T-helper 17 cell (primary cell): ENCODE results near the gene SRL. TPM values are rescaled to one million over a fixed set of nuclear protein-coding genes. Genes with fewer than 3 reads are reported as not detected.
"Not testable (repeated sequence)": the region's sequence is repeated elsewhere in the genome, so short reads cannot be mapped to it uniquely, and the experiment has no call there.

ENCODE experiments used
- ATAC-seq: fragments of 150-1000 bp; cut with Tn5 transposase; 2 replicates; pipeline ENCODE4 v1.10.0; 2021; ENCODE audit warnings: mild to moderate bottlenecking, moderate library complexity
- DNase-seq, 3 donors: peaks; one replicate each; pipeline versions ENCODE4 v3.0.0 to v3.0.0-alpha.2; 2020 to 2021
- H3K9me3 ChIP-seq: one replicate; pipeline ENCODE4 v1.7.0; 2013; ENCODE audit warnings: low read length, mild to moderate bottlenecking; ENCODE audit not compliant: control insufficient read depth, poor library complexity, severe bottlenecking
- H3K27ac Mint-ChIP-seq: one replicate; pipeline ENCODE4 v1.8.0; 2022; ENCODE audit warnings: mild to moderate bottlenecking, moderate library complexity, mixed read lengths
- H3K27me3 Mint-ChIP-seq: one replicate; pipeline ENCODE4 v1.8.0; 2022; ENCODE audit warnings: mixed read lengths
- H3K36me3 Mint-ChIP-seq: one replicate; pipeline ENCODE4 v1.8.0; 2022; ENCODE audit warnings: low read depth, mixed read lengths
- H3K4me1 Mint-ChIP-seq: one replicate; pipeline ENCODE4 v1.8.0; 2022; ENCODE audit warnings: mild to moderate bottlenecking, mixed read lengths
- H3K4me3 Mint-ChIP-seq: one replicate; pipeline ENCODE4 v1.8.0; 2022; ENCODE audit warnings: mild to moderate bottlenecking, moderate library complexity, mixed read lengths
- total RNA-seq, 4 donors: library from RNA in 2 of 4; stranded (reverse) in 2 of 4; gene quantifications; one replicate each; pipeline ENCODE4 v1.2.3 and lab custom pipeline; 2022 to 2026

The SRL gene
- total RNA-seq, 2 donors from 2014 or later = not detected

DNA sequence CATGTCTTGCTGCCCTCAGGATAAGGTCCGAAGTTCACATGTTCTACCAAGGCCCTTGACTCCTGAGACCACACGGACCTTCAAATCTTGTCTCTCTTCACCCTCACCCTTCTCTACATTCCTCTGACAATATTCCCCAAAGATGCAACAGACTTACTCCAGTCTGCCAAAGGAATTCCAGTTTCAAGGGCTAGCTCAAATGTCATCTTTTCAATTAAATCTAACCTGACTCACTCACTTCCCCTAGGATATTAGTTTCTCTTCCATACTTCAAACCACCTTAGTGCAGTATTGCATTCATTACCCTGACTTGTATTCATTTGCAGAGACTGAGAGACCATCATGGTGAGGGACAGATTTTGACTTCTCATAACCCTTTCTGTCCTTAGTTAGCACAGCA, 66.0 kb downstream of the SRL start:
- H3K4me3 Mint-ChIP-seq = no peak overlapping the region
- DNase-seq (no peak), ATAC-seq (no peak)
- H3K9me3 ChIP-seq = no peaks in the 10 kb centered on the region
- H3K27ac Mint-ChIP-seq = no peak overlapping the region
- H3K4me1 Mint-ChIP-seq = peaks cover 3% of the 10 kb centered on the region
- H3K36me3 Mint-ChIP-seq = no peaks in the 10 kb centered on the region
- peaks cover 14% of the 10 kb centered on the region for H3K27me3 Mint-ChIP-seq

DNA sequence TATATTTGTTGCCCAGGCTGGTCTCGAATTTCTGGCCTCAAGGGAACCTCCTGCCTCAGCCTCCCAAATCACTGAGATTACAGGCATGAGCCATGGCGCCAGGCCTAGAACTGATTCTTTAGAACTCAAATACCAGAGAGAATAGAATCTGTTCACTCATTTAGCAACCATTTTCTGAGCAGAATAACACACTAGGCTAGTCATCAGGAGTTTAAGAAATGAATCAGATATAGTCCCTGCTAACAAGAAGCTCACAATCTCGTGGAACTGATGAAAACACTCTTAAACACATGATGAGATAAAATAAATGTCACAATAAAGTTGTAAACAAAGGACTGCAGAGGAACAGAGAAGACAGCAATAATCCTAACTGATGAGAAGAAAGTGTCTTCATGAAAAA, 69.8 kb downstream of the SRL start:
- no peak for ATAC-seq
- no peaks in the 10 kb centered on the region for H3K36me3 Mint-ChIP-seq
- no peak for DNase-seq

DNA sequence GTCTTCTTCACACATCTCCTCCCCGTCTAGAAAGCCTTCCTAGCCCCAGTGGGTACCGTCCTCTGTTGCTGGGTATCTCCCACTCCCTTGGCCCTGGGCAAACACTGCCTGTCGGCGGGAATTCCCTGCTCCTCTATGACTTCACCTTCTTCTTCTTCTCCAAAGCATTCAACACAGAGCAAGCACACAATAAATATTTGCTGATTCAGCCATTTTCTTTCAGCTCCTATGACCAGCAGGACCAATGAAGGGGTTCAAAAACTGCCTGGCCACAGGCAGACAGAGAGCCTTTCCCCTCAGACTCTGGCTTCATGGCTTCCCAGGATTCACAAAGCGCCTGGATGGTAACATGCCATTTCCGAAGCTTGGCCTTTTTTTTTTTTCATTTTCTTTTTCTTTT, 72.5 kb downstream of the SRL start:
- H3K9me3 ChIP-seq = no peaks in the 10 kb centered on the region
- no peak overlapping the region for H3K27ac Mint-ChIP-seq
- peaks cover 3% of the 10 kb centered on the region for H3K4me1 Mint-ChIP-seq
- ATAC-seq (no peak), DNase-seq (no peak)
- H3K36me3 Mint-ChIP-seq = no peaks in the 10 kb centered on the region
- no peak overlapping the region for H3K4me3 Mint-ChIP-seq
- peaks cover 4% of the 10 kb centered on the region for H3K27me3 Mint-ChIP-seq

More for the DNA sequence above, 69.8 kb downstream of the SRL start:
- Mint-ChIP-seq H3K4me3 (no peak overlapping the region), H3K27ac (no peak overlapping the region), H3K27me3 (peaks cover 9% of the 10 kb centered on the region), H3K4me1 (peaks cover 3% of the 10 kb centered on the region)
- H3K9me3 ChIP-seq = no peaks in the 10 kb centered on the region

DNA sequence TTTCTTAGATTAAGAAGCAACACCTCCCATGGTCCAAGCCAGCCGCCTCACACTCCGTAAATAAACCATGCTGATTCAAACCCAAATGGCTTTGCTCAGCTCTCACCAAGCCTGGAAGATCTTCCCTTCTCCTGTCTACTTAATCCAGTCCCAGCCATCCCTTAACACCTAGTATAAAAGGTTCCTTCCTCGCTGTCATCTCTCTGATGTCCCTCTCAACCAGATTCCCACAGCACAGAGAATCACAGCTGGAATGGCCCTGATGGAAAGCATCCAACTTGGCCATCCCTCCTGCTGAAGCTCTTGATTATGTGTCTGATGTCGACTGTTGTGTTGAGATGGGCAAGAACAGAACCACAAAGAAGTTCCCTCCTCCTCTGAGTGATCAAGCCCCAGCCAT, 75.1 kb downstream of the SRL start:
- no peaks in the 10 kb centered on the region for H3K27me3 Mint-ChIP-seq
- no peaks in the 10 kb centered on the region for H3K36me3 Mint-ChIP-seq
- DNase-seq (no peak), ATAC-seq (no peak)
- no peak overlapping the region for H3K4me3 Mint-ChIP-seq
- no peaks in the 10 kb centered on the region for H3K9me3 ChIP-seq
- H3K4me1 Mint-ChIP-seq = no peaks in the 10 kb centered on the region
- no peak overlapping the region for H3K27ac Mint-ChIP-seq

DNA sequence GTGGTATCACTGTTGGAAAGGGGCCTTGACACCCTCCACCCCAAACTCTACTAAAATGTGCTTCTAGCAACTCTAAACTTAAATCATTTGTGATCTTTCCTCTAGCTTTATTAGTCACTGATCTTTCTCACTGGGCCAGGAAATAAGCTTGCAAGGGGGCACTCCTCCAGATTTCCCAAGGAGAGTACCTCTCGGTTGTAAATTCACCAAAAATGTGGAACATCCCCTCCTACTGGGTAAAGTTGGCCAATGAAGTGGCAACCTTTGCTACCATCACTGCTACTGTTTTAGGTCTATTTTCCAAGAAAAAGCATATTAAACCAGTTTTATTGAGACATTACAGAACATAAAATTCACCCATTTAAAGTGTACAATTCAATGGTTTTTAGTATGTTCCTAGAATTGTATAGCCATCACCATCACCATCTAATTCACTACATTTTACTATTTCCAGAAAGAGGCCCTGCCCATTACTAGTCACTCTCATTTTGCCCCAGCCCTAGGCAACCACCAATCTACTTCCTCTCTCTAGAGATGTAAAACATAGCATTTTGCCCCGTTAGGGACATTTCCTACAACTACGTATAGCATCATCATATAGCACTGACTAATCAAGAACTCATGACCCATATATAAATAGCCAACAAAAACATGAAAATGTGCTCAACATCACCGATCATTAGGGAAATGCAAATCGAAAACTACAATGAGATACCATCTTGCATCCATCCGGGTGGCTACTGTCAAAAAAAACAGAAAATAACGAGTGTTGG, 81.0 kb downstream of the SRL start:
- DNase-seq (no peak), ATAC-seq (peak; percentile 92)
- Mint-ChIP-seq H3K27me3 (no peaks in the 10 kb centered on the region), H3K27ac (peak overlapping the region; percentile 8), H3K4me1 (peaks cover 7% of the 10 kb centered on the region), H3K36me3 (no peaks in the 10 kb centered on the region), H3K4me3 (peak overlapping the region; percentile 52)
- H3K9me3 ChIP-seq = no peaks in the 10 kb centered on the region

DNA sequence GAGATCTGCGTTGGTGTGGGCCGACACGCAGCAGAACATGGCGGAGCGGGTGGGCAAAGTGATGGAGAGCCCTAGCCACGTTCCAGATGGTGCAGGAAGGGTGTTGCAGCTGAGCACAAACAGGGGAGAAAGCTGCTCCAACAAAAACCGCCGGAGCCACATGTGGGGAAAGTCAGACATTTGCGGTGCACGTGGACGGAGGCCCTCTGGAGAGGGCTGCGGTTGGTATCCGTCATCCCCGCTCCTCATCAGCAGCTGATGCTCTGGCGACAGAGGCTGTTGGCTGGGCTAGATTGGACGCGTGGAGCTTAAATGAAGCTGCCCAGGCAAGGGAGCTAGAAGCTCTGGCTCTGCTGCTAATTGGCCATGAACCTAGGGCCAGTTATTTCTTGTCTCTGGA, 82.2 kb downstream of the SRL start:
- ATAC-seq = no peak
- no peaks in the 10 kb centered on the region for H3K27me3 Mint-ChIP-seq

DNA sequence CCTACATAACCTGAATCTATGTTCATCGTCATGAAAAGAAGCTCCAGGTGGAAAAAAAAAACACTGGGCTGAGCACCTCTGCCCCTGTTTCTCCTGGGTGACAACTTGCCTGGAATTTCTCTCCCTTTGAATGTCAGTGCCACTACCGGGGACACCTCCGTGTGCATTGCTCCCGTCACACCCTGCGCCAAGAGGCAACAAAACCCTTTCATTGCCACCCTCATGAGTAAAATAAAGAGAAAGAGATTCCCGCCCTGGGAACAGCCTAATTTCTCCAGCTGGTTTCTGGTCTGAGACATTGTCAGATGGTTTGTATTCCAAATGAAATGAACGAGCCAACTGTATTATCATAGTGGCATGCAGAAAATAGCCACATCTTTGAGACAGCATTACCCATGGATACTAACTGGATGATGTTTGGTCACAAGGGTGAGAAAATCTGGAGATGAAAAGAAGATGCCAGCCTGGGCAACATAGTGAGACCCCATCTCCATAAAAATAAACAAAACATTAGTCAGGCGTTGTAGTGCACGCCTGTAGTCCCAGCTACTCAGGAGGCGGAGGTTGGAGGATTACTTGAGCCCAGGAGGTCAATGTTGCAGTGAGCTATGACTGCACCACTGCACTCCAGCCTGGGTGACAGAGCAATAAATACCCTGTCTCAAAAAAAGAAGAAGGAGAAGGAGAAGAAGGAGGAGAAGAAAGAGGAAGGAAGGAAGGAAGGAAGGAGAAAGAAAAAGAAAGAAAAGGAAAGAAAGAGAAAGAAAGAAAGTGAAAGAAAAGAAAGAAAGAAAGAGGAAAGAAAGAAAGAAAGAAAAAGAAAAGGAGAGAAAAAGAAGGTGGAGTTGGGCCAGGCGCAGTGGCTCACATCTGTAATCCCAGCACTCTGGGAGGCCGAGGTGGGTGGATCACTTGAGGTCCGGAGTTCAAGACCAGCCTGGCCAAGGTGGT, 83.5 kb downstream of the SRL start:
- Mint-ChIP-seq H3K27me3 (no peaks in the 10 kb centered on the region), H3K27ac (peak overlapping the region; percentile 43), H3K4me3 (no peak overlapping the region), H3K36me3 (no peaks in the 10 kb centered on the region), H3K4me1 (peaks cover 7% of the 10 kb centered on the region)
- ATAC-seq (no peak), DNase-seq (no peak)
- H3K9me3 ChIP-seq = no peaks in the 10 kb centered on the region

More for the DNA sequence above, 82.2 kb downstream of the SRL start:
- Mint-ChIP-seq H3K4me3 (no peak overlapping the region), H3K36me3 (no peaks in the 10 kb centered on the region), H3K4me1 (peaks cover 7% of the 10 kb centered on the region), H3K27ac (no peak overlapping the region)
- H3K9me3 ChIP-seq = no peaks in the 10 kb centered on the region
- DNase-seq = no peak

DNA sequence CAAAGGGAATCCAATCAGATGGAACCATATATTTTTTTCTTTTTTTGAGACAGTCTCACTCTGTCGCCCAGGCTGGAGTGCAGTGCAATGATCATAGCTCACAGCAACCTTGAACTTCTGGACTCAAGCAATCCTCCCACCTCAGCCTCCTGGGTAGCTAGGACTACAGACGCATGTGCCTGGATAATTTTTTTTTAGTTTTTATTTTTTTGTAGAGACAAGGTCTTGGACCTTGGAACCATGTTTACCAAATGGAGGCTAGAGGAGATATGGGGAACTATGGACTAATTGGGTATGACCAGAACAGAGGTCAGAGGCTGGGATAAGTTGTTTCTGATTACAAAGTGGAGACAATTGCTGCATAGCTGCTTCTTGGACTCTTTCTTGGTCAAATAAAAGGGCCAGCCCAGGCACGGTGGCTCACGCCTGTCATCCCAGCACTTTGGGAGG, 84.5 kb downstream of the SRL start:
- peaks cover 7% of the 10 kb centered on the region for H3K4me1 Mint-ChIP-seq
- no peak for ATAC-seq
- H3K36me3 Mint-ChIP-seq = no peaks in the 10 kb centered on the region
- H3K9me3 ChIP-seq = no peaks in the 10 kb centered on the region
- no peak for DNase-seq
- H3K27me3 Mint-ChIP-seq = no peaks in the 10 kb centered on the region
- peak overlapping the region; percentile 43 for H3K27ac Mint-ChIP-seq
- H3K4me3 Mint-ChIP-seq = no peak overlapping the region

DNA sequence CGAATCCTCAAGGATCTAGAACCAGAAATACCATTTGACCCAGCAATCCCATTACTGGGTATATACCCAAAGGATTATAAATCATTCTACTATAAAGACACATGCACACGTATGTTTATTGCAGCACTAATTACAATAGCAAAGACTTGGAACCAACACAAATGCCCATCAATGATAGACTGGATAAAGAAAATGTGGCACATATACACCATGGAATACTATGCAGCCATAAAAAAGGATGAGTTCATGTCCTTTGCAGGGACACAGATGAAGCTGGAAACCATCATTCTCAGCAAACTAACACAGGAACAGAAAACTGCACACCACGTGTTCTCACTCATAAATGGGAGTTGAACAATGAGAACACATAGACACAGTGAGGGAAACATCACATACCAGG, 85.4 kb downstream of the SRL start:
- not testable (repeated sequence) for H3K4me1 Mint-ChIP-seq, H3K36me3 Mint-ChIP-seq, H3K27me3 Mint-ChIP-seq, H3K4me3 Mint-ChIP-seq, DNase-seq, ATAC-seq, H3K9me3 ChIP-seq, H3K27ac Mint-ChIP-seq

DNA sequence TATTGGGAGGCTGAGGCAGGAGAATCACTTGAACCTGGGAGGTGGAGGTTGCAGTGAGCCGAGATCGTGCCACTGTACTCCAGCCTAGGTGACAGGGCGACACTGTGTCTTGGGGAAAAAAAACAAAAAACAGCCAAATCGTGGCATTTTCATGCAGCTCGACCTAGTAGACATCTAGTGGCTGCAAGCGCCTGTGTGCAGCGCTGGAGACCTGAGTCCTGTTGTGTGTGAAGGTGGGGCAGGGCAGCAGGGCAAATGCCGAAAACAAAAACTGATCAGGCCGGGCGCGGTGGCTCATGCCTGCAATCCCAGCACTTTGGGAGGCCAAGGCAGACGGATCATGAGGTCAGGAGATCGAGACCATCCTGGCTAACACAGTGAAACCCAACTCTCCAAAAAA, 88.5 kb downstream of the SRL start:
- H3K36me3 Mint-ChIP-seq = not testable (repeated sequence)

DNA sequence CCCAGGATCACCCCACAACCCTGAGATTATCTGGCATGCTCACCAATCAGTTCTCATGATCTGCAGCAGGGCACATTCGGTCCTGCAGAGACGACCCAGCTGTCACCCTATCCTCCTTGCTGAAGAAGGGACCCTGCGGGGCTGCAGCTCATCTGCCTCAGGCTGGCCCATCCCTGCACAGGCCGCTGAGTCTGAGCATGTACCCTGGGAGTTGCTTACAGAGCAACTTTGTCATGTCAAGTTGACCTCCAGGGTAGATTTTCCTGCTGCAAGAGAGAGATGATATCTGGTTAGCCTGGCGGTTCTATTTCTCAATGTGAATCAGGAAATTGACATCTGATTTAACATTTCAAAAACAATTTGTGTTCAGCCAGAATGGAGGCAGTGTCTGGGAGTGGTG, 89.6 kb downstream of the SRL start:
- no peaks in the 10 kb centered on the region for H3K9me3 ChIP-seq
- DNase-seq (no peak), ATAC-seq (no peak)
- H3K4me1 Mint-ChIP-seq = no peaks in the 10 kb centered on the region
- H3K27ac Mint-ChIP-seq = no peak overlapping the region
- peaks cover 6% of the 10 kb centered on the region for H3K27me3 Mint-ChIP-seq
- H3K4me3 Mint-ChIP-seq = no peak overlapping the region
- H3K36me3 Mint-ChIP-seq = no peaks in the 10 kb centered on the region

More for the DNA sequence above, 88.5 kb downstream of the SRL start:
- H3K4me1 Mint-ChIP-seq, DNase-seq, H3K27me3 Mint-ChIP-seq, H3K9me3 ChIP-seq, H3K27ac Mint-ChIP-seq, ATAC-seq, H3K4me3 Mint-ChIP-seq: not testable (repeated sequence)

DNA sequence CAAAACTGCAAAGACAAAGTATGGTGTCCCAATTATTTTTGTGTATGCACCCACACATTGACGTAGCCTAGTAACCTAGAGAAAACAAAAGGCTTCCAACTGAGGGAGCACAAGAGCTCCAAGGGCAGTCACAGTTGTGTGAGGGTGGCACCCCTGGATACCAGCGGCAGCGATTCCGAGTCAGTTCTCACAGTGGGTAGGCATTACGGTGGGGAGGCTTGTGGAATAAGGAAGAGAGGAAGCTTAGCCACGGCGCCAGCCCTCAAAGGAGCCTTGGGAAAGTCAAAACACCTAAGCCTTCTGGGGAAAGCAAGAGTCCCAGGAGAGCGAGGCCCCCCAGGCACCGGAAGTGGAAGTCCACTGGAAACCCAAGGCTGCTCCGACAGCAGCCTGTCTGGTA, 94.6 kb downstream of the SRL start:
- H3K27ac Mint-ChIP-seq = no peak overlapping the region
- no peaks in the 10 kb centered on the region for H3K9me3 ChIP-seq
- H3K36me3 Mint-ChIP-seq = no peaks in the 10 kb centered on the region
- peaks cover 10% of the 10 kb centered on the region for H3K27me3 Mint-ChIP-seq
- H3K4me3 Mint-ChIP-seq = no peak overlapping the region
- no peak for DNase-seq
- no peak for ATAC-seq
- peaks cover 5% of the 10 kb centered on the region for H3K4me1 Mint-ChIP-seq

DNA sequence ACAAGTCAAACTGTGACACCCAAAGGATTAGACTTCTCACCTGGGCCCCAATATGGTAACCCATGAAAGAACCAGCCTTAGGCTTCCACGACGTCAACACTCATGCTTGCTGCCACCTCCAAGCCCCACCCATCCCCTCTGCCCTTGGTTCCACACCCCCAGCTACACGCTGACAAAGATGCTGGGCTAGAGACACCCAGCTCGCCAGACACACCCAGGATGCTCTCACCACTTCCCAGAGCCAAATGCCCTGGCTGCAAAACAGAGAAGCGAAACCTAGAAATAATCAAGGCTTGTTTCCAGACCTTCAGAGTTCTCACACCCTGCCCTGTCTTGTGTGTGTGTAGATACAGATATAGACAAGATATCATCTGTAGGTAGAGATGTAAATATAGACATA, 99.6 kb downstream of the SRL start:
- H3K9me3 ChIP-seq = no peaks in the 10 kb centered on the region
- Mint-ChIP-seq H3K27ac (no peak overlapping the region), H3K27me3 (peaks cover 4% of the 10 kb centered on the region), H3K4me3 (no peak overlapping the region), H3K36me3 (peaks cover 3% of the 10 kb centered on the region), H3K4me1 (peaks cover 7% of the 10 kb centered on the region)
- ATAC-seq = peak; percentile 99
- peak in 1 of 3 donors; percentile 22 for DNase-seq
